H1 (cell line): ENCODE results near the gene E2F1. TPM values are rescaled to one million over a fixed set of nuclear protein-coding genes. Genes with fewer than 3 reads are reported as not detected.

Experiments
- CTCF ChIA-PET: fragments of 300-600 bp; sonication (Branson Sonifier 250); formaldehyde crosslinking; loops from one replicate; lab custom pipeline; 2021; ENCODE audit not compliant: partially characterized antibody; lab: Charles Lee
- POLR2A ChIA-PET: fragments of 300-600 bp; sonication (Branson Sonifier 250); formaldehyde crosslinking; loops from one replicate; lab custom pipeline; 2021; ENCODE audit warnings: inconsistent platforms; ENCODE audit not compliant: partially characterized antibody; lab: Charles Lee
- DNase-seq, 2 experiments: peaks; one replicate each; pipeline versions ENCODE4 v3.0.0 to v3.0.0-alpha.2; 2010 to 2022; ENCODE audit warnings: low spot score in 2 of 2, low read depth in 1 of 2, mixed read lengths in 1 of 2
- FAIRE-seq: peaks from 2 replicates; lab custom pipeline; 2011; peaks lifted over from hg19 to GRCh38; lab: Jason Lieb, UNC
- H2AFZ ChIP-seq: 2 replicates; pipeline ENCODE4 v1.8.1; 2012; ENCODE audit warnings: low read length, inconsistent platforms
- H2AK5ac ChIP-seq: 2 replicates; pipeline ENCODE4 v1.6.1; 2013; ENCODE audit warnings: low read depth, low read length
- H2BK120ac ChIP-seq: replicated peaks from 2 replicates; pipeline ENCODE3; 2013; ENCODE audit warnings: low read depth, low read length, inconsistent platforms
- H2BK12ac ChIP-seq: 2 replicates; pipeline ENCODE4 v1.6.1; 2013; ENCODE audit warnings: low read depth, low read length
- H2BK15ac ChIP-seq: 2 replicates; pipeline ENCODE4 v1.6.1; 2013; ENCODE audit warnings: low read length
- H2BK20ac ChIP-seq: 2 replicates; pipeline ENCODE4 v1.6.1; 2013; ENCODE audit warnings: low read length
- H2BK5ac ChIP-seq: 2 replicates; pipeline ENCODE4 v1.6.1; 2013; ENCODE audit warnings: low read depth, low read length
- H3K14ac ChIP-seq: 2 replicates; pipeline ENCODE4 v1.6.1; 2013; ENCODE audit warnings: inconsistent platforms; ENCODE audit not compliant: insufficient read length
- H3K18ac ChIP-seq: 2 replicates; pipeline ENCODE4 v1.6.1; 2013; ENCODE audit warnings: low read length; ENCODE audit errors: extremely low read depth
- H3K23ac ChIP-seq: 2 replicates; pipeline ENCODE4 v1.6.1; 2013; ENCODE audit warnings: inconsistent platforms; ENCODE audit not compliant: insufficient read length
- H3K23me2 ChIP-seq: 2 replicates; pipeline ENCODE4 v1.6.1; 2013; ENCODE audit warnings: low read depth, low read length
- H3K27ac ChIP-seq: 2 replicates; pipeline ENCODE4 v1.6.1; 2011; ENCODE audit warnings: low read depth, low read length, inconsistent platforms
- H3K27me3 ChIP-seq, 4 experiments: replicated peaks in 1 of 4; 1 replicate in 1 of 4; 2 replicates in 3 of 4; pipeline versions ENCODE4 v1.6.1 to v1.8.1; 2011 to 2013; ENCODE audit warnings: low read length in 3 of 4, mild to moderate bottlenecking in 3 of 4, inconsistent platforms in 2 of 4, mixed read lengths in 2 of 4, moderate library complexity in 1 of 4; ENCODE audit not compliant: control insufficient read depth in 3 of 4, insufficient read depth in 3 of 4; ENCODE audit errors: extremely low read depth in 1 of 4
- H3K36me3 ChIP-seq, 4 experiments: 2 replicates each; pipeline versions ENCODE4 v1.6.1 to v1.8.1; 2011 to 2013; ENCODE audit warnings: mild to moderate bottlenecking in 4 of 4, low read length in 3 of 4, moderate library complexity in 2 of 4, control low read depth in 1 of 4, inconsistent platforms in 1 of 4; ENCODE audit not compliant: insufficient read depth in 4 of 4, control insufficient read depth in 2 of 4
- H3K4ac ChIP-seq: replicated peaks from 2 replicates; pipeline ENCODE3; 2013; ENCODE audit warnings: low read length, low read depth, mixed read lengths, inconsistent platforms; ENCODE audit not compliant: insufficient read length
- H3K4me1 ChIP-seq, 4 experiments: replicated peaks in 1 of 4; 1 replicate in 1 of 4; 2 replicates in 3 of 4; pipeline versions ENCODE4 v1.6.1 to v1.8.1; 2011 to 2013; ENCODE audit warnings: low read length in 3 of 4, inconsistent platforms in 2 of 4, mixed read lengths in 1 of 4; ENCODE audit not compliant: insufficient read depth in 4 of 4, control insufficient read depth in 3 of 4
- H3K4me2 ChIP-seq, 2 experiments: 2 replicates each; pipeline versions ENCODE4 v1.6.1 to v1.8.1; 2011 to 2013; ENCODE audit warnings: low read depth in 2 of 2, low read length in 2 of 2, control low read depth in 1 of 2, inconsistent platforms in 1 of 2, mild to moderate bottlenecking in 1 of 2; ENCODE audit not compliant: insufficient read depth in 1 of 2
- H3K4me3 ChIP-seq, 4 experiments: fragments of 200-600, 300-600 bp in 1 of 4; sonication (generic), shearing (Covaris generic), sonication (Bioruptor Twin) in 1 of 4; 2 replicates each; pipeline versions ENCODE4 v1.5.1 to v1.8.1; 2011 to 2016; ENCODE audit warnings: low read length in 4 of 4, low read depth in 3 of 4, control low read depth in 2 of 4, inconsistent platforms in 2 of 4, mild to moderate bottlenecking in 2 of 4, mixed read lengths in 1 of 4, moderate library complexity in 1 of 4; ENCODE audit not compliant: insufficient read depth in 2 of 4; ENCODE audit errors: extremely low read depth in 1 of 4
- H3K56ac ChIP-seq: replicated peaks from 2 replicates; pipeline ENCODE3; 2013; ENCODE audit warnings: low read depth, mild to moderate bottlenecking, mixed read lengths, low read length, inconsistent platforms; ENCODE audit not compliant: insufficient read length
- H3K79me1 ChIP-seq: 2 replicates; pipeline ENCODE4 v1.6.1; 2013; ENCODE audit warnings: low read depth, low read length, control low read depth
- H3K79me2 ChIP-seq, 2 experiments: 2 replicates each; pipeline versions ENCODE4 v1.6.1 to v1.8.1; 2012 to 2013; ENCODE audit warnings: low read length in 2 of 2, mild to moderate bottlenecking in 2 of 2, inconsistent platforms in 1 of 2; ENCODE audit not compliant: insufficient read depth in 2 of 2, control insufficient read depth in 1 of 2
- H3K9ac ChIP-seq, 4 experiments: replicated peaks in 1 of 4; 1 replicate in 1 of 4; 2 replicates in 3 of 4; pipeline versions ENCODE4 v1.6.1 to v1.8.1; 2011 to 2013; ENCODE audit warnings: low read depth in 3 of 4, low read length in 3 of 4, control low read depth in 2 of 4, mild to moderate bottlenecking in 2 of 4, moderate library complexity in 2 of 4, inconsistent platforms in 1 of 4; ENCODE audit errors: extremely low read depth in 1 of 4
- H3K9me3 ChIP-seq, 2 experiments: 2 replicates each; pipeline versions ENCODE4 v1.6.1 to v1.8.1; 2012 to 2013; ENCODE audit warnings: mild to moderate bottlenecking in 2 of 2, moderate library complexity in 2 of 2, control low read depth in 1 of 2, inconsistent platforms in 1 of 2, low read depth in 1 of 2, low read length in 1 of 2, mixed read lengths in 1 of 2; ENCODE audit not compliant: insufficient read depth in 2 of 2
- H4K20me1 ChIP-seq, 2 experiments: replicated peaks in 1 of 2; 2 replicates each; pipeline versions ENCODE3 to v1.8.1; 2011 to 2013; ENCODE audit warnings: inconsistent platforms in 2 of 2, low read length in 2 of 2, mild to moderate bottlenecking in 1 of 2; ENCODE audit not compliant: insufficient read depth in 2 of 2, control insufficient read depth in 1 of 2
- H4K5ac ChIP-seq: 2 replicates; pipeline ENCODE4 v1.6.1; 2013; ENCODE audit warnings: low read length, low read depth, mixed read lengths, inconsistent platforms; ENCODE audit not compliant: insufficient read length
- H4K8ac ChIP-seq: 2 replicates; pipeline ENCODE4 v1.8.0; 2013; ENCODE audit warnings: mild to moderate bottlenecking, moderate library complexity, low read length, inconsistent platforms; ENCODE audit not compliant: insufficient read depth; ENCODE audit errors: extremely low read depth
- H4K91ac ChIP-seq: replicated peaks from 2 replicates; pipeline ENCODE3; 2013; ENCODE audit warnings: low read length, mixed read lengths, inconsistent platforms; ENCODE audit not compliant: insufficient read length
- SIX5 ChIP-seq: IDR thresholded peaks from 2 replicates; pipeline ENCODE4 v1.6.1; 2011; ENCODE audit warnings: mild to moderate bottlenecking, low read depth, low read length
- TCF12 ChIP-seq: IDR thresholded peaks from 2 replicates; pipeline ENCODE4 v1.6.1; 2011; ENCODE audit warnings: low read depth, mild to moderate bottlenecking, low read length
- WGBS, 2 experiments: shearing (Covaris generic) in 1 of 2; methylation state at CpG; one replicate each; pipeline versions ENCODE4 v1.1.6 to v1.1.7; 2013 to 2015; ENCODE audit warnings: low lambda C conversion rate in 2 of 2, mixed read lengths in 2 of 2, inconsistent platforms in 1 of 2, low coverage in 1 of 2, missing lambda C conversion rate in 1 of 2; ENCODE audit not compliant: insufficient replicate concordance in 2 of 2, insufficient coverage in 1 of 2, insufficient read length in 1 of 2; ENCODE audit errors: extremely low coverage in 1 of 2, missing lambda C conversion rate in 1 of 2; 5-methylcytosine and 5-hydroxymethylcytosine counted together
- polyA plus RNA-seq, 7 experiments: library from polyadenylated mRNA; depleted of rRNA in 3 of 7; stranded (reverse) in 5 of 7; unstranded in 2 of 7; fragments of >200 nt in 5 of 7; fragments of 200-250 nt in 2 of 7; gene quantifications; 1 replicate in 5 of 7; 2 replicates in 1 of 7; 4 replicates in 1 of 7; pipeline versions ENCODE4 v1.2.1 to v1.2.3, GENCODE V29; 2011 to 2013; ENCODE audit warnings: missing spikeins in 2 of 7, mixed read lengths in 2 of 7
- total RNA-seq: library from RNA; stranded (reverse); fragmentation: NEBNext Ultra II Directional; extraction: Animal tissue kit (Norgen Biotek cat#: 25700); gene quantifications from 2 replicates; pipeline ENCODE4 v1.2.1, GENCODE V29; 2021
- TF ChIP-seq, protein P1 (sequence below): IDR thresholded peaks from 2 replicates; pipeline ENCODE4 v1.6.1; 2012; ENCODE audit warnings: low read length, inconsistent platforms

E2F1 gene
- total and polyA plus RNA-seq, 2 of the 8 experiments (the other 6 are each of a cell fraction or from before 2014, with no cell fraction given) = 33.4 to 35.8 TPM

DNA sequence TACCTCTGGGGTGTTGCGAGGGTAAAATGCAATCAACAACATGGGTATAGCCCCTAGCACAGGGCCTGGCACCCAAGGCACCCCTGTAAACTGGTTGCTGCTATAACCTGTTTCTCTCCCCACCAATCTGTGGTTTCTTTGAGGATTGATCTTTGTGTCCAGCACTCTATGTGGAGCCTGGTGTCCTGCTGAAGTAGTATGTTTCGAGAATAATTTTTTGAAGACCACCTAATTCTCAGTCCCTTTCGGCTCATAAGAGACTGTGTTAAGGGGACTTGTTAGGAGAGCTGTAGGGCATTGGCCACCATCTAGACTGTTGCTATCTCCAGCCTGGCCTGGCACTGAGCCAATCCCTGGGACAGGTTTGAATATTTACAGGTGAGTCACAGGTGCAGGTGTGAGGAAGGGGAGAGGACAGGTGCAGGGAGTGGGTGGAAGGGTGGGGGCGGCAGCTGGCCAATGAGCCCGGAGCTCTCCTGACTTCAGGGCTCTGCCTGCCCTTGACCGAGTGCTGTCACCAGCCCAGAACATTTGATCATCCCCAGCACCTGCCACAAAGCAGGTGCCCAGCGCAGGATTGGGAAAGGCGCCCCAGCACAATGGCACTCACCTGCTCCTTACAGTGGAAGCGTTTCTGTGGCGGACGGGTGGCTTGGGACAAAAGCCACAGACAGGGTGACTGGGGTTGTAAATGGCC lies 32.1 kb downstream of the E2F1 start:
- no peak overlapping the region for H3K4ac ChIP-seq
- no peaks in the 10 kb centered on the region for H3K9me3 ChIP-seq
- H4K20me1 ChIP-seq = peaks cover 0 to 2% of the 10 kb centered on the region in 2 experiments
- TF ChIP-seq SIX5 (no peak), TCF12 (peak; percentile 71; the same call in 1 of the 2 replicates)
- TF ChIP-seq, protein P1, sequence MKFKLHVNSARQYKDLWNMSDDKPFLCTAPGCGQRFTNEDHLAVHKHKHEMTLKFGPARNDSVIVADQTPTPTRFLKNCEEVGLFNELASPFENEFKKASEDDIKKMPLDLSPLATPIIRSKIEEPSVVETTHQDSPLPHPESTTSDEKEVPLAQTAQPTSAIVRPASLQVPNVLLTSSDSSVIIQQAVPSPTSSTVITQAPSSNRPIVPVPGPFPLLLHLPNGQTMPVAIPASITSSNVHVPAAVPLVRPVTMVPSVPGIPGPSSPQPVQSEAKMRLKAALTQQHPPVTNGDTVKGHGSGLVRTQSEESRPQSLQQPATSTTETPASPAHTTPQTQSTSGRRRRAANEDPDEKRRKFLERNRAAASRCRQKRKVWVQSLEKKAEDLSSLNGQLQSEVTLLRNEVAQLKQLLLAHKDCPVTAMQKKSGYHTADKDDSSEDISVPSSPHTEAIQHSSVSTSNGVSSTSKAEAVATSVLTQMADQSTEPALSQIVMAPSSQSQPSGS = 0 out of 2 replicates have a peak, but pooled peaks have one; percentile 7
- 93% methylated on average over 10 of the region's 11 CpGs; no CpG with 5 or more reads in 1 of the 2 experiments for WGBS, 2 experiments
- CTCF ChIA-PET = interaction anchor here (0.7 to 4.5 kb wide), 36 partner anchors 10 to 442 kb away, joined by 3 to 38 read pairs (median 4); partner anchors contain the start of genes ACTL10, C20orf144 and CDK5RAP1
- no peak overlapping the region for H2AFZ ChIP-seq
- H3K18ac ChIP-seq = no peak overlapping the region
- 0 out of 2 replicates have a peak overlapping the region, but pooled peaks have one; percentile 12 for H4K8ac ChIP-seq
- H4K91ac ChIP-seq = no peak overlapping the region
- H3K4me3 ChIP-seq = no peak overlapping the region
- POLR2A ChIA-PET = interaction anchor here (0.6 to 4.7 kb wide), 9 partner anchors 12 to 253 kb away, joined by 3 to 63 read pairs (median 5); partner anchors contain the start of genes ACTL10, CDK5RAP1 and SNTA1
- H3K4me1 ChIP-seq = peaks cover 0 to 11% (median 1%) of the 10 kb centered on the region in 4 experiments; a peak in 4 of 7 replicates
- H2BK12ac ChIP-seq = no peak overlapping the region
- DNase-seq = no peak
- H4K5ac ChIP-seq = no peak overlapping the region
- no peak overlapping the region for H2AK5ac ChIP-seq
- H3K4me2 ChIP-seq = no peak overlapping the region
- H3K23me2 ChIP-seq = no peaks in the 10 kb centered on the region
- H3K9ac ChIP-seq = no peak overlapping the region; a peak in 2 of 7 replicates
- H3K14ac ChIP-seq = no peak overlapping the region
- no peaks in the 10 kb centered on the region for H3K79me2 ChIP-seq
- H2BK20ac ChIP-seq = no peak overlapping the region
- H3K79me1 ChIP-seq = no peaks in the 10 kb centered on the region
- H2BK120ac ChIP-seq = no peak overlapping the region
- H2BK15ac ChIP-seq = no peak overlapping the region
- FAIRE-seq = no peak
- no peak overlapping the region for H3K27ac ChIP-seq
- H3K23ac ChIP-seq = no peak overlapping the region
- no peak overlapping the region for H2BK5ac ChIP-seq
- no peak overlapping the region for H3K56ac ChIP-seq
- H3K27me3 ChIP-seq = no peaks in the 10 kb centered on the region
- peaks cover 0 to 4% (median 0%) of the 10 kb centered on the region in 4 experiments; a peak in 1 of 8 replicates for H3K36me3 ChIP-seq
